NK-92 (cell line): ENCODE results near the gene CST5.
"Not testable (repeated sequence)": the region's sequence is repeated elsewhere in the genome, so short reads cannot be mapped to it uniquely, and the experiment has no call there.

Experiments
- DNase-seq: peaks from one replicate; lab custom pipeline; 2025; ENCODE audit not compliant: unreplicated experiment; lab: John Stamatoyannopoulos, UW

CST5 gene

GRCh38 chr20:23856736-23857135 lies 22.8 kb downstream of the CST5 start:
- DNase-seq: no peak

- no peak for DNase-seq
Measured at GRCh38 chr20:23856226-23856625, 23.3 kb downstream of the CST5 start.

GRCh38 chr20:23841693-23842092 lies 37.9 kb downstream of the CST5 start:
- DNase-seq: no peak

GRCh38 chr20:23835716-23836115 lies 43.8 kb downstream of the CST5 start:
- no peak for DNase-seq

- no peak for DNase-seq
Measured at GRCh38 chr20:23832775-23833513, 46.6 kb downstream of the CST5 start.

- not testable (repeated sequence) for DNase-seq
Measured at GRCh38 chr20:23831961-23832360, 47.6 kb downstream of the CST5 start.

GRCh38 chr20:23826541-23827021 lies 53.0 kb downstream of the CST5 start, which contains the start of gene CST2:
Gene CST2 (minus strand): TSS chr20:23826729. CDS start chr20:23826660, 69 bp downstream.
- DNase-seq: no peak
